ENCODE results near the gene MACC1.

DNA sequence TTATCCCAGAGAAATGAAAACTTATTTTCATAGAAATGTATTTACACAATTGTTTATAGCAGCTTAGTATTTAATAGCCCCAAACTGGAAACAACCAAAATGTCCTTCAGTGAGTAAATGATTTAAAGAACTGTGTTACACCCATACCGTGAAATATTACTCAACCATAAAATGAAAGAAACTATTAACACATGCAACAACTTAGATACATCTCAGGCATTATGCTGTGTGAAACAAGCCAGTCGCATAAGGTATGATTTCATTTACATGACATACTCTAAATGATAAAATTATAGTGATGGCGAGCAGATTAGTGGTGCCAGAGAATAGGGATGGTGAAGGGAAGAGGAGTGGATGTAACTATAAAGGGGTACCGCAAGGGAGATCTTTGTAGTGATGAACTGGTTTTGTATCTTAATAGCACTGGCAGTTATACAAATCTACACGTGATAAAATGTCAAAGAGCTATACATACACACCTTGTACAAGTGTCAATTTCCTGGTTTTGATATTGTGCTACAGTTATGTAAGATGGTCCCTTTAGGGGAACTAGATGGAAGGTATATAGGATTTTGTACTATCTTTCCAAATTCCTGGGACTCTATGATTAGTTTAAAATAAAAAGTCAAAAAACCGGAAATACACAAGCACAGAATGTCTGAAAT, 40.5 kb downstream of the MACC1 start:
- TF ChIP-seq, protein P1, sequence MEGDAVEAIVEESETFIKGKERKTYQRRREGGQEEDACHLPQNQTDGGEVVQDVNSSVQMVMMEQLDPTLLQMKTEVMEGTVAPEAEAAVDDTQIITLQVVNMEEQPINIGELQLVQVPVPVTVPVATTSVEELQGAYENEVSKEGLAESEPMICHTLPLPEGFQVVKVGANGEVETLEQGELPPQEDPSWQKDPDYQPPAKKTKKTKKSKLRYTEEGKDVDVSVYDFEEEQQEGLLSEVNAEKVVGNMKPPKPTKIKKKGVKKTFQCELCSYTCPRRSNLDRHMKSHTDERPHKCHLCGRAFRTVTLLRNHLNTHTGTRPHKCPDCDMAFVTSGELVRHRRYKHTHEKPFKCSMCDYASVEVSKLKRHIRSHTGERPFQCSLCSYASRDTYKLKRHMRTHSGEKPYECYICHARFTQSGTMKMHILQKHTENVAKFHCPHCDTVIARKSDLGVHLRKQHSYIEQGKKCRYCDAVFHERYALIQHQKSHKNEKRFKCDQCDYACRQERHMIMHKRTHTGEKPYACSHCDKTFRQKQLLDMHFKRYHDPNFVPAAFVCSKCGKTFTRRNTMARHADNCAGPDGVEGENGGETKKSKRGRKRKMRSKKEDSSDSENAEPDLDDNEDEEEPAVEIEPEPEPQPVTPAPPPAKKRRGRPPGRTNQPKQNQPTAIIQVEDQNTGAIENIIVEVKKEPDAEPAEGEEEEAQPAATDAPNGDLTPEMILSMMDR (conservative IDR thresholded peaks at IDR 0.05 in 1 of 2, IDR thresholded peaks at IDR 0.05 in 1 of 2; ENCODE audit: extremely low read depth in 1 of 2, insufficient read depth in 1 of 2, low read depth in 1 of 2, low read length in 2 of 2): no peak
- no peak for TF ChIP-seq EZH2 (IDR thresholded peaks at IDR 0.05; ENCODE audit: borderline replicate concordance, low read length)

All from mammary epithelial cell (primary cell).